ENCODE data around the gene BLID.

Gene BLID

DNA sequence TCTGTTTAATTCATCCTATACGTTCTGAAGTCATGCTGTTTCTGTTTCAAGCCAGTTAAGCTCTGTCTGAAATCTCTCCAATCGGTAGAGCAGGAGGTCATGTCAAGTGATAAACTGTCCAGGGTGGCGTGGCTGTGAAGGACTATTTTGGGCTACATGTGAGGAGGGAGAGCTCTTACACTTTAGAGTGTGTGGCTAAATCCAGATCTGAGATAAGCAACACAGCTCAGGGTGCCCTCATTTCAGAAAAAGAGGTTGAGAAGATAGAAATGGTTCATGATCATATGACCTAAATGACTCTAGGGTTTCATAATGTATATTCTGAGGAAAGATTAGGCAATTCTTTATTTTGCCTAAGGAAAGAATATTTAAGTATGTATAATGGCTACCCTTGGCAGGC lies 8.4 kb downstream of the BLID start:
- H3K36me3 Mint-ChIP-seq (ENCODE audit: insufficient read depth) = no peaks in the 10 kb centered on the region
- H3K4me3 Mint-ChIP-seq = no peak overlapping the region
- peaks cover 22 to 26% of the 10 kb centered on the region in 2 donors for H3K27me3 Mint-ChIP-seq
- DNase-seq (no peak), ATAC-seq (replicated peaks) (no peak)
- H3K4me1 Mint-ChIP-seq (ENCODE audit: low read depth in 2 of 2) = no peaks in the 10 kb centered on the region
- H3K9me3 Mint-ChIP-seq = peaks cover 4 to 12% of the 10 kb centered on the region in 2 donors
- H3K27ac Mint-ChIP-seq = no peak overlapping the region

DNA sequence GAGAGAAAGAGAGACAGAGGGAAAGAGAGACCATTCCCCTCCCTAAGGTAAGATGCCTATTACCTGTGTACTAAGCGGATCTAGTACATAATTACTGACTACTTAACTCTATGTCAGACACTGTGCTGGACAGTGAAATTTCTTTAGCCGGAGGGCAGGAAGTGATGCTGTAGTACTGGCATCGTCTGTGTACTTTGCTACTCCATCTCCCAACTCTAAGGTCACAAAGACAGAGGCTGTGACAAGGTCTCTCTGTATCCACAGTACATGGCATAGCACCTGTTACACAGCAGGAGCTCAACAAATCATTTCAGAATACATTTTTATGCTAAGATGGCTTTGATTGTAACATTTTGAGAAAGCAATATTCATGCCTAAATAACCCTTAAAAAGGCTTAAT lies 9.0 kb downstream of the BLID start:
- H3K27ac Mint-ChIP-seq = no peak overlapping the region
- peaks cover 4 to 12% of the 10 kb centered on the region in 2 donors for H3K9me3 Mint-ChIP-seq
- H3K27me3 Mint-ChIP-seq = peaks cover 22 to 26% of the 10 kb centered on the region in 2 donors
- ATAC-seq (replicated peaks) (no peak), DNase-seq (no peak)
- H3K36me3 Mint-ChIP-seq (ENCODE audit: insufficient read depth) = no peaks in the 10 kb centered on the region
- no peak overlapping the region for H3K4me3 Mint-ChIP-seq
- no peaks in the 10 kb centered on the region for H3K4me1 Mint-ChIP-seq (ENCODE audit: low read depth in 2 of 2)

DNA sequence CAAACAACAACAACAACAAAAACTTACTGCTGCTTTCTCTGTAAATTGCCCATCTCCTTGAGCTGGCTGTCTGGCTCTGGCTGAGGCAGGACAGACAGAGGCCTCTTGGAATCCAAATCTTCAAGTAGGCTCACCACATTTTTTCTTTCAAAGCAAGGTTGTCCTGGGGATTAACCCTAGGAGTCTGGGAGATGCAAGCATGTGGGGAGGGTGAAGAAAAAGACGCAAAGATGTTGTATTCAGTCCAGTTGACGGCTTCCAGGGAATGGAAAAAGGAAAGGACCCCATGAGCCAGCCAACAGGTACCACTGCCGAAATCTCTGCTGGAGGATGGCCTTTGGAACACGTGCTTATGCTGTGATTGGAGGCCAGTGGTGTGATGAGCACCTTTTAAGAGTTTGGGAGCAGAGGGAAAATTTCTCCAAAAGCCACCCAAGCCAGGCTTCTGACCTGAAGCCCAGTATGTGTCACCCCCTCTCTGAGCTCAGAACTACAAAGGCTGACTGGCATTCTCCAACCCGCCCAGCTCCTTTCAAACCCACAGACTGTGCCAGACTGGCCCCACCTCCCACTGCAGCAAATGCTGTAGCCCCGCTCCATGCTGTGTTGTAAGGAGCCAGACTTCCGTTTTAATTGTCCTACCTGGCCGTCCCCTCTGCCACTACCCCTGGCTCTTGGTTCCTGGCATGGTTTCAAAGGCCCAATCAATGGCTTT lies 10.8 kb downstream of the BLID start:
- Mint-ChIP-seq H3K4me3 (no peak overlapping the region), H3K27ac (no peak overlapping the region), H3K9me3 (peaks cover 4 to 12% of the 10 kb centered on the region in 2 donors), H3K36me3 (ENCODE audit: insufficient read depth) (no peaks in the 10 kb centered on the region), H3K27me3 (peaks cover 33 to 35% of the 10 kb centered on the region in 2 donors), H3K4me1 (ENCODE audit: low read depth in 2 of 2) (no peaks in the 10 kb centered on the region)
- no peak for DNase-seq
- no peak for ATAC-seq (replicated peaks)

DNA sequence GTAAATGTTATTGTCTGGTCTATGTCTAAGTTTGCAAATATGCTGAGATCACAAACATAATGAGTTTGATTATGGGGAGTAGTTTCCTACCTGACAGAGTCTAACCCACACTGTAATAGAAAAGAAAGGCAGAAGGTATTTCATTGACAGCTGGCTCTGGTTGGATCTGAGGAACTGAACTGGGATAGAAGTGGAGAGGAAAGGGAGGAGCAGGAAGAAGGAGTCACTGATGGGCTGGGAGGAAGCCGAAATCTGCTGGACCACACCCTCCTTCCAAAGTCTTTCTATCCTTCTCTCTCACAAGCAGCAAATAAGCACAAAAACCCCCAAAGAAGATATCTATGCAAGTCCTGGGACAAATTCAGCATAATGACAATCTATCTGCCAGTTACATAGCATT lies 11.7 kb downstream of the BLID start:
- H3K4me3 Mint-ChIP-seq = no peak overlapping the region
- no peaks in the 10 kb centered on the region for H3K36me3 Mint-ChIP-seq (ENCODE audit: insufficient read depth)
- ATAC-seq (replicated peaks) = no peak
- DNase-seq = no peak
- H3K4me1 Mint-ChIP-seq (ENCODE audit: low read depth in 2 of 2) = no peaks in the 10 kb centered on the region
- H3K9me3 Mint-ChIP-seq = peaks cover 4 to 5% of the 10 kb centered on the region in 2 donors
- no peak overlapping the region for H3K27ac Mint-ChIP-seq
- peaks cover 35% of the 10 kb centered on the region in 2 donors for H3K27me3 Mint-ChIP-seq

DNA sequence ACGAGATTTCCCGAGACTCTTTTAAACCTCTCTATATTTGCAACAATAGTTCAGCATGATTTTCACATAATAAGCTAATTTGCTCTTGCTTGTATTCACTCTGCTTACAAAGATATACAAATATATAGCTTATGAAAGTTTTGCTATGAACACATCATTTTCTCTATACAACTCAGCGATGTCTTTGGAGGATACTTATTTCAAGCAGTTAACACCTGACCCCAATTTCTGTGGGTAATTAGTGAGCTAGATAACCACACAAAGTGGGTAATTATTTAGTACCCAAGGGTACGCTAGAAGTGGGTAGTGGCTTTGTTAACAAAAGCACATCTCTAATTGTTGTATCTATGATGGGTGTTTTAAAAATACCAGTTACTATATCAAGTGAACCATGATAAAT lies 12.3 kb downstream of the BLID start:
- Mint-ChIP-seq H3K27ac (no peak overlapping the region), H3K4me1 (ENCODE audit: low read depth in 2 of 2) (no peaks in the 10 kb centered on the region), H3K27me3 (peaks cover 35% of the 10 kb centered on the region in 2 donors), H3K4me3 (no peak overlapping the region), H3K36me3 (ENCODE audit: insufficient read depth) (no peaks in the 10 kb centered on the region), H3K9me3 (peaks cover 4 to 5% of the 10 kb centered on the region in 2 donors)
- no peak for DNase-seq
- no peak for ATAC-seq (replicated peaks)

DNA sequence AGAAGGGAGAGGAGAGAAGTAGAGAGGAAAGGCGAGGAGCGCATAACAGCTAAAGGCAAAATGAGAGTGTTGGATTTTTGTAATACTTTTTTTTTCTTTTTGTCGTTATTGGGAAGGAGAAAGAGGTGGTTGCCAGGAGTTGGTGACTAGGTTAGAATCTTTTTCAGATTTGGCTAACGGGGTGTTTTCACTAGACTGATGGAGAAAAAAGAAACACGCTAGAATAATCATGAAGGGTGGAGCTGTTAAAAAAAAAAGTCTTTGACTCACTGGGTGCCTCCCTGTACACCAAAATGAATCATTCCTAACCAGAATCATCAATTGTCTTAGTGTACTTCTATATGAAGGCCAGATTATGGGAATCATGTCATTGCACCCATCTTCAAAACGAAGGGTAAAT lies 12.7 kb downstream of the BLID start:
- Mint-ChIP-seq H3K4me1 (ENCODE audit: low read depth in 2 of 2) (no peaks in the 10 kb centered on the region), H3K36me3 (ENCODE audit: insufficient read depth) (no peaks in the 10 kb centered on the region), H3K27me3 (peaks cover 35% of the 10 kb centered on the region in 2 donors), H3K9me3 (peaks cover 2 to 5% of the 10 kb centered on the region in 2 donors), H3K27ac (no peak overlapping the region), H3K4me3 (no peak overlapping the region)
- ATAC-seq (replicated peaks) (no peak), DNase-seq (no peak)

DNA sequence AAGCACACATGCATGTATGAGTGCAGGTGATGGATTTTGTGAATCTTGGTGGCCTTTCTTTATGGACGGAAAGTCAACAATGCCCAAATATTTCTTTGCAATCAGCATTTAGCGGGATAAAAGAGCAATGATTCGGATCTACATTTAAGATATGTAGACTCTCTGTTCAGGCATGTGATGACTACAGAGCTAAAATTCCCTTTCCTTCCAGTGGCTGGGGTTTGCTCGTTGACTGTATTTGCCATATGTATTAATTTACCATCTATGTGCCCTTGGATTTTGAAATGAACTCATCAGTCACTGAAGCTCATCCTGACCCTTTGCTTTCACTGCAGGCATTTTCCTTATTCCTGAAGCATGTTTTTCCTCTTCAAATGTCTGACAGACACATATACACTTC lies 13.6 kb downstream of the BLID start:
- H3K27me3 Mint-ChIP-seq = peaks cover 40 to 43% of the 10 kb centered on the region in 2 donors
- ATAC-seq (replicated peaks) = no peak
- H3K36me3 Mint-ChIP-seq (ENCODE audit: insufficient read depth) = no peaks in the 10 kb centered on the region
- no peak overlapping the region for H3K4me3 Mint-ChIP-seq
- no peak for DNase-seq
- no peak overlapping the region for H3K27ac Mint-ChIP-seq
- H3K9me3 Mint-ChIP-seq = no peaks in the 10 kb centered on the region
- H3K4me1 Mint-ChIP-seq (ENCODE audit: low read depth in 2 of 2) = no peaks in the 10 kb centered on the region

DNA sequence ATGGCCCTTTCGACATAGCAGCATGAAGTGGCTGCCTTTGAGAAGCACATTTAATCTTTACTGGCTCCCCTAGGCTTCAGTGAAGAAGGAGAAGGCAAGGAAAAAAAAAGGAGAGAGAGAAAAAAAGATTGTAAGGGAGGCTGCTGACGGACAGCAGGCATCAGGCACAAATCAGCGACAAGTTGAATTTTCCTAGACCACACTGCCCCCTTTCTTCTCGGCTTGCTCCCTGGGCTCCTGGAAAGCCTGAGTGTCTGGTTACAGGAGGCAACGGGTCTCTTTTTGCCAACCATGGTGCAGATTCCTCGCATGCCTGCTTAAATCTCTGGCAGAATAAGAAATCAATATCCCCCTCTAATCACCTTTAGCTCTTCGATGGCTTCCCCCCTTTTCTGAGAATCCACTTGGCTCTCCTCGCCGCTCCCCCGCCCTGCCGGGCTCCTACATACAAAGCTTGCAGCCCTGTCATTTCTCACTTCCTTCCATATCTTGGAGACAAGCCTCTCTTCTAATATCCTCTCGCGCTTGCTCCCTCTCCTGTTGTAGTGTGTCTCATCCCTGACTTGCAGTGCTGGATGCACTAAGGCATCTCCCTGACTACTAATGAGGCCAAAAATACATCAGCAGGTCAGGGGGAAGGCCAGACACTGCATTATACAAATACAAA lies 14.3 kb downstream of the BLID start:
- no peak for DNase-seq
- no peak for ATAC-seq (replicated peaks)
- Mint-ChIP-seq H3K27me3 (peaks cover 41 to 47% of the 10 kb centered on the region in 2 donors), H3K27ac (no peak overlapping the region), H3K4me3 (no peak overlapping the region), H3K4me1 (ENCODE audit: low read depth in 2 of 2) (no peaks in the 10 kb centered on the region), H3K9me3 (no peaks in the 10 kb centered on the region), H3K36me3 (ENCODE audit: insufficient read depth) (no peaks in the 10 kb centered on the region)

DNA sequence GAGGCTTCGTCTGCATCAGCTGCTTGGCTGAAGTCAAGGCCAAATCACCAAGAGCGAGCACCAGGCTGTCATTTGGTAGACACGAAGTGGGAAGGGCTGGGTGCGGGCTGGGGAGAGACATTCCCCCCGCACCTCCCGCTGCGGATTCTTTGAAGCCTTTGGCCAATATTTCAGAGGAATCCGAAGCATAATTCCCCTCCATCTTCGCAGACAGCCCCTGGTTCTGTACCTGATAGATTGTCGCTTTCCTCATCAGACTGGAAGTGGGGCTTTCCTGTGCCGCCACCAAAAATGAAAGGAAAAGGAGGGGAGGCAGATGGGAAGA lies 15.3 kb downstream of the BLID start:
- Mint-ChIP-seq H3K4me1 (ENCODE audit: low read depth in 2 of 2) (no peaks in the 10 kb centered on the region), H3K27ac (no peak overlapping the region), H3K9me3 (no peaks in the 10 kb centered on the region), H3K27me3 (peaks cover 37 to 43% of the 10 kb centered on the region in 2 donors), H3K36me3 (ENCODE audit: insufficient read depth) (no peaks in the 10 kb centered on the region), H3K4me3 (peak overlapping the region in 1 of 2 donors; percentile 17)
- DNase-seq (no peak), ATAC-seq (replicated peaks) (no peak)

DNA sequence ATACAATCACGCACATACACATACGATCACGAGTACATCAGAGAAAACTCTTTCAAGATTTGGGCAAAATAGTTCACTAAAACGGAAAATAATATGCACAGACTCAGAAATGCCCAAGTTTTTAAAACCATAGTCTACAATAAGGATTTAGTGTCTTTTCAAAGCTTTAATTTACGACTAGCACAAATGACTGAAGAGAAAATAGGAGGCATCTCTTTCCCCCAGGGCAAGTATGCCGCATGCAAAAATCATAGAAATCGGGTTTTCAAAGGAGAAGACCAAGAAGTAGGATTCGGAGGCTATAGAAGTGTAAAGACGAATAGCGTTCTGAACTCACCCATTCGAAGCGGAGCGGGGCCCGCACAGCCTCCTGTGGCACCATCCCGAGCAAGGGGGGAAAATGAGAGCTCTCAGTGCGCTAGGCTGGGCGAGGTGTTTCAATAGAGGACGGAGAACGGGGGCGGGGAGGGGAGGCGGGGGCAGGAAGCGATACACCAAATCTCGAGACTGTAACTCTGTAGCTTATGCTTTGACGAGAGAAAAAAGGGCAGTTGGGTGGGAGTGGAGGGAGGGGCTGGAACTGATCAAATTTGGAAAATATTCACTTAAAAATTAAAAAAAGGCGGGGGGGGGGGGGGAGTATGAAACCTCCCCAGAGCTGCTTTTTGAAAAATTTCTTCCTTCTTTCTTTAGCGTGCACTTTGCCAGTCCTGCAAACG lies 15.8 kb downstream of the BLID start:
- Mint-ChIP-seq H3K4me1 (ENCODE audit: low read depth in 2 of 2) (no peaks in the 10 kb centered on the region), H3K27me3 (peaks cover 34 to 38% of the 10 kb centered on the region in 2 donors), H3K27ac (no peak overlapping the region), H3K4me3 (no peak overlapping the region), H3K36me3 (ENCODE audit: insufficient read depth) (no peaks in the 10 kb centered on the region), H3K9me3 (no peaks in the 10 kb centered on the region)
- DNase-seq = no peak
- ATAC-seq (replicated peaks) = no peak

DNA sequence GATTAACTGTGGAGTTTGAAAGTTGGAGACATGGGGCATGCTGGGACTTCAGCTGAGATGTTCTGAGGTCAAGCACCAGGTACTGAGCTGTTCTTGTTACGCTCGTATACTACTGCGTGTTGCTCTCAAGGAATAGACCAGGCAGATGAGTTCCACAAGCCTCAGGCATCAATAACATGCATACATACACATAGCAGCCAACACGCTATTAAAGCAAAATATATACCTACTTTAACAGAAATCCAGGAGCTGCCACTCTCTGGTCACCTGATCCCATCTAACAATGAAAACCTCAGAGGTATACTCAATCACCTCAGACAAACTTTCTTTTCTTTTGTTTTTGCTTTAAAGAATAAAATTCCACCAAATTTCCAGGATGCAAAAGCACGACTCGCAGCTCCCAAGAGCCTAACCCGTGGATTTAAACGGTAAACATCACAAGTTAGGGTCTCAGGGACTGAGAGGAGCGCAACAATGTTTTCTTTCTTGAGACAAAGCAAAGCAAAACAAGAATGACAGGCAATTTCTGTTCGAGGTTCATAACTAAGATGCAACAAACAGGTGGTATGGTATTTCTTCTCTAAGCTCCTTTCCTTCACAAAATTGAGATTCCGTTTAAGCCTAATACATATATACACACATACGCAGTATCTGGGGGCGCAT lies 16.5 kb downstream of the BLID start:
- Mint-ChIP-seq H3K9me3 (no peaks in the 10 kb centered on the region), H3K27me3 (peaks cover 31 to 35% of the 10 kb centered on the region in 2 donors), H3K4me1 (ENCODE audit: low read depth in 2 of 2) (no peaks in the 10 kb centered on the region), H3K4me3 (no peak overlapping the region), H3K36me3 (ENCODE audit: insufficient read depth) (no peaks in the 10 kb centered on the region), H3K27ac (no peak overlapping the region)
- ATAC-seq (replicated peaks) = no peak
- no peak for DNase-seq

DNA sequence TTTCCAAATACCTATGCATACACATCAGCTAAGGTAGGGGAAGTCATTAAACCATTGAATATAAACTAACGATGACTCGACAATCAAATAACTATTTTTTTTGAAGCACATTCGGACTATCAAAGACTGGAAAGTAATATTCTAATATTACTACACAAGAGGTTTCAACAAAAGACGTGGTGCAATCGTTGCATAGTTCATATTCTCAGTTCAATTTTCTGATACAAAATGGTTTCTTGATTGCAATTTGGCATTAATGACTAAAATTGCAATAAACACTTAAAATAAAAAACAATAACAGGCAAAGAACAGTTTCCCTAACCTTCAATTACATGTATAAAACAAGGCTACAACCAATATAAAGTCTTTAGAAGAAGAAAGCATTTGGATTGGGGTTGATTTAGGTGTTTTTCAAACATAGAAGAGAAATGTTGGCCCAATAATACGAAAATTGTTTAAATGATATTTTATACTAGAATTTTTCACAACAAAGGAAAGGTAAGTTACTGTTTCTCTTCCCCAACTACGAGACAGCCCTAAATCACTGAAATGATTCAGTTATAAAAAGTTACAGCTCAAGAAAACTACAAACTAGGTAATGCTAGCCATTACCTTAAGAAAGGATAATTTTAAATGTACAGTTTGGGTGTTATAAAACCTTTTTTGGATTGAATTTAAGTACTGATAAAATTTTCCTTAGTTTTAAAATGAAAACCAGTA lies 17.6 kb downstream of the BLID start:
- ATAC-seq (replicated peaks) (no peak), DNase-seq (no peak)
- Mint-ChIP-seq H3K4me3 (no peak overlapping the region), H3K4me1 (ENCODE audit: low read depth in 2 of 2) (no peaks in the 10 kb centered on the region), H3K27me3 (peaks cover 25 to 29% of the 10 kb centered on the region in 2 donors), H3K27ac (no peak overlapping the region), H3K9me3 (no peaks in the 10 kb centered on the region), H3K36me3 (ENCODE audit: insufficient read depth) (no peaks in the 10 kb centered on the region)

DNA sequence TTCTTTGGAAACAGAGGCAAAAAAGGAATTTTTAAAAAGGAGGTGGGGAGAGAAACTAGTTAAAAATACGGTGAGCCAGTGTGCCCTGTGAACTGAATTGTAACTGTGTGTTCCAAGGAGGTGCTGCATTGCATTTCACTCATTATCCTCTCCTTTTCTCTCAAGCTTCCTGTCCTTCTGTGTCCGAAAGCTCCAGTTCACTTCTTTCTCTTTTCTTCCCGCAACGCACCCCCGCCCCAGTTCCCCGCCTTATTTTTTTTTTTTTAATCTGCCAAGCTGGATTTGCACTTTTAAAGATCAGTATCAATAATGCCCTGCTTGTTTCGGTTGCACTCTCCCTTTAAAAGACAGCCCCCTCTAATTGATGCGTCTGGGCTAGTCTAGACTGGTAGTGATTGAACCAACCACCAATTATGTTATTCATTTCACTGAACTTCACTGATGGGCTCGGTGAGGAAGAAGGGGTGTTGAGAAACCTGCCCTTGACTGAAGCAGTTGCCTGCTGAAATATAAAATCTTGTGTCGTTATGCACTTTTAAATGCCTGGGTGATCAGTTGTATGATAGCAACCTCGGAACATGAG lies 18.5 kb downstream of the BLID start:
- Mint-ChIP-seq H3K27me3 (peaks cover 25 to 29% of the 10 kb centered on the region in 2 donors), H3K36me3 (ENCODE audit: insufficient read depth) (no peaks in the 10 kb centered on the region), H3K27ac (no peak overlapping the region), H3K4me1 (ENCODE audit: low read depth in 2 of 2) (no peaks in the 10 kb centered on the region), H3K9me3 (no peaks in the 10 kb centered on the region), H3K4me3 (no peak overlapping the region)
- DNase-seq = no peak
- ATAC-seq (replicated peaks) = no peak

Measured in effector memory CD8-positive, alpha-beta T cell (primary cell).